ENCODE results near the gene LCE2D. TPM values are rescaled to one million over a fixed set of nuclear protein-coding genes. Genes with fewer than 3 reads are reported as not detected.
"Not testable (repeated sequence)": the region's sequence is repeated elsewhere in the genome, so short reads cannot be mapped to it uniquely, and the experiment has no call there.

Gene LCE2D
- total and polyA plus RNA-seq, 8 donors: not detected

GRCh38 chr1:152667648-152668047, 4.5 kb downstream of the LCE2D start:
- intact Hi-C loops (cut with DNase I): no loop called here
- no peaks in the 10 kb centered on the region for H3K9me3 ChIP-seq
- no peaks in the 10 kb centered on the region for H3K36me3 ChIP-seq
- H3K27me3 ChIP-seq: peaks cover 0 to 7% of the 10 kb centered on the region in 2 donors
- DNase-seq (no peak), ATAC-seq (no peak)
- no peak for TF ChIP-seq CTCF (IDR thresholded peaks at IDR 0.05)
- H3K27ac ChIP-seq: no peak overlapping the region
- no peaks in the 10 kb centered on the region for H3K4me1 ChIP-seq
- H3K4me3 ChIP-seq: no peak overlapping the region

GRCh38 chr1:152673016-152673415, 9.8 kb downstream of the LCE2D start:
- Histone ChIP-seq H3K9me3 (no peaks in the 10 kb centered on the region), H3K4me1 (no peaks in the 10 kb centered on the region), H3K27ac (no peak overlapping the region), H3K36me3 (no peaks in the 10 kb centered on the region), H3K4me3 (no peak overlapping the region), H3K27me3 (no peaks in the 10 kb centered on the region)
- ATAC-seq (no peak), DNase-seq (no peak)
- intact Hi-C loops (cut with DNase I): no loop called here
- TF ChIP-seq CTCF (IDR thresholded peaks at IDR 0.05): no peak

GRCh38 chr1:152674983-152675382, 11.8 kb downstream of the LCE2D start, which contains the start of gene LCE2C:
Gene LCE2C (plus strand): TSS chr1:152675279. CDS start chr1:152676016, 737 bp downstream.
- intact Hi-C loops (cut with DNase I); H3K9me3 ChIP-seq; H3K27me3 ChIP-seq; ATAC-seq; H3K4me3 ChIP-seq; DNase-seq; H3K27ac ChIP-seq; H3K36me3 ChIP-seq; H3K4me1 ChIP-seq: not testable (repeated sequence)

- H3K27ac ChIP-seq: no peak overlapping the region
- no peak for TF ChIP-seq CTCF (IDR thresholded peaks at IDR 0.05)
- peaks cover 0 to 7% of the 10 kb centered on the region in 2 donors for H3K27me3 ChIP-seq
- H3K9me3 ChIP-seq: no peaks in the 10 kb centered on the region
- H3K4me3 ChIP-seq: no peak overlapping the region
- DNase-seq: no peak
- no peaks in the 10 kb centered on the region for H3K36me3 ChIP-seq
- ATAC-seq: no peak
- H3K4me1 ChIP-seq: no peaks in the 10 kb centered on the region
- intact Hi-C loops (cut with DNase I): no loop called here
Observed at GRCh38 chr1:152679459-152679858, 16.3 kb downstream of the LCE2D start.

- no peaks in the 10 kb centered on the region for H3K36me3 ChIP-seq
- ATAC-seq (no peak), DNase-seq (no peak)
- H3K4me1 ChIP-seq: no peaks in the 10 kb centered on the region
- peaks cover 0 to 7% of the 10 kb centered on the region in 2 donors for H3K27me3 ChIP-seq
- intact Hi-C loops (cut with DNase I): no loop called here
- H3K9me3 ChIP-seq: no peaks in the 10 kb centered on the region
- no peak overlapping the region for H3K4me3 ChIP-seq
- H3K27ac ChIP-seq: no peak overlapping the region
- no peak for TF ChIP-seq CTCF (IDR thresholded peaks at IDR 0.05)
Observed at GRCh38 chr1:152681616-152682015, 18.4 kb downstream of the LCE2D start.

GRCh38 chr1:152683846-152684245, 20.7 kb downstream of the LCE2D start:
- no peak for TF ChIP-seq CTCF (IDR thresholded peaks at IDR 0.05)
- Histone ChIP-seq H3K27me3 (peaks cover 0 to 7% of the 10 kb centered on the region in 2 donors), H3K4me1 (no peaks in the 10 kb centered on the region), H3K4me3 (no peak overlapping the region), H3K36me3 (no peaks in the 10 kb centered on the region), H3K9me3 (no peaks in the 10 kb centered on the region), H3K27ac (no peak overlapping the region)
- ATAC-seq: no peak
- intact Hi-C loops (cut with DNase I): no loop called here
- DNase-seq: no peak

- ATAC-seq; H3K27ac ChIP-seq; H3K36me3 ChIP-seq; H3K4me3 ChIP-seq; H3K27me3 ChIP-seq; intact Hi-C loops (cut with DNase I); H3K9me3 ChIP-seq; DNase-seq; H3K4me1 ChIP-seq: not testable (repeated sequence)
Observed at GRCh38 chr1:152685823-152686222, 22.6 kb downstream of the LCE2D start, which contains the start of gene LCE2B. Gene LCE2B (plus strand): TSS chr1:152686123. CDS start chr1:152686844, 721 bp downstream.
